Activated effector memory CD4-positive, alpha-beta T cell treated with anti-CD3 and anti-CD28 coated beads, Interleukin-2, amount 50 U/mL, for 16 hours (primary cell): Measurements from ENCODE around the gene PRRX1.

Source experiments
- DNase-seq: peaks from one replicate; pipeline ENCODE4 v3.0.0-alpha.2; 2020

PRRX1 gene

DNA sequence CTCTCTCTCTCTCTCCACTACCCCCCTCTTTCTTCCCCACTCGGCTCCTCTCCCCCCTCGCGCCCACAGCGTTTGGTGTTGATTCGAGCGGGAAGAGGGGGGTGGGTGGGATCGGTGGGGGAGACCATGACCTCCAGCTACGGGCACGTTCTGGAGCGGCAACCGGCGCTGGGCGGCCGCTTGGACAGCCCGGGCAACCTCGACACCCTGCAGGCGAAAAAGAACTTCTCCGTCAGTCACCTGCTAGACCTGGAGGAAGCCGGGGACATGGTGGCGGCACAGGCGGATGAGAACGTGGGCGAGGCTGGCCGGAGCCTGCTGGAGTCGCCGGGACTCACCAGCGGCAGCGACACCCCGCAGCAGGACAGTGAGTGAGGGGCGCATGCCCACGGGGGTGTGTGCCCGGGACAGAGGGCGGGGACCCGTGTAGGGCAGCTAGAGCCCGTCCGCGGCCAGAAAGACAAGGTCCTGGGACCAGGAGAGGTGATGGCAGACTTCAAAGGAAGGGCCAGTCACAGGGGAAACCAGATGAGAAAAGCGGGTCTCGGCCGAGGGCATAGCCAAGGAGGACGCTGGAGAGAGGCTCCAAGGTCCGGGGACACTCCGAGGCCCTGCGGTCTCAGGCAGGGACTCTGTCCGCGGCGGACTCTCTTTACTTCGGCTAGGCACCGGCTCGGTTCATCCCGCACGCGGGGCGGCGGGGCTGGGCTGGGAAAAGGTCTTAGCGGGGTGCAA, at the start of gene PRRX1:
TSS of gene PRRX1 (plus strand) at position 39 of the 735 bp plus-strand sequence. CDS start at position 127, 88 bp downstream.
- DNase-seq = no peak

DNA sequence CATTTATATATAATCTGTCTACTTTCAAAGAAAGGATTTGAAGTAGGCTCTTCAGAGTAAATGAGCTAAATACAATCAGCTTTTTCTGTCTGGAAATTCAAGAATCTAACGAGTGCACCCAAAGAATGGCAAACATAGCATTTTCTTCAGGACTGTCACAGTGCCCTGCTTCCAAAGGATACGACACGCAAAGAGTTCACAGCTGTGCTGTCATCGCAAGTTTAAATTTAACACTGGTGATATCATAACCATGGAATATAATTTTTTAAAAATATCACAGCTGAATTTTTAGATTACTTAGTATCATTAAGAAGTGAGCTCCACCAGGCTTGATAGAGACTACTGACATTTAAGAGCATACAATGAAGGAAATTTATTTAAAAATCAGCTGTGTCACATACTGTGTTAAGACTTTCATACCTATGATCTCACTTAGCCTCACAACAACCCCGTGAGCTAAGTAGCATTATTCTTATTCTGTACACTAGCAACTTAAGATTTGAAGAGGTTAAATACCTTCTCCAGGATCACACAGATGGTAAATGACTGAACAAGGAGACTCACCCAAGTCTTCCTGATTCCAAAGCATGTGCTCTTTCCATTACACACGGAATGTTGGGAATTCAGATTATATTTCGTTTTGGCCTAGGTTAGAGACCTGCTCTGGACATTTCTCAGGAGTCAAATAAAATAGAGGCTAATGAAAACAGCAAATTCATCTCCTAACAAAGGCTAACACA, 46.2 kb upstream of the PRRX1 start:
- DNase-seq = no peak

- no peak for DNase-seq
These were observed 45.5 kb upstream of the PRRX1 start for GRCh38 chr1:170618421-170618820.

DNA sequence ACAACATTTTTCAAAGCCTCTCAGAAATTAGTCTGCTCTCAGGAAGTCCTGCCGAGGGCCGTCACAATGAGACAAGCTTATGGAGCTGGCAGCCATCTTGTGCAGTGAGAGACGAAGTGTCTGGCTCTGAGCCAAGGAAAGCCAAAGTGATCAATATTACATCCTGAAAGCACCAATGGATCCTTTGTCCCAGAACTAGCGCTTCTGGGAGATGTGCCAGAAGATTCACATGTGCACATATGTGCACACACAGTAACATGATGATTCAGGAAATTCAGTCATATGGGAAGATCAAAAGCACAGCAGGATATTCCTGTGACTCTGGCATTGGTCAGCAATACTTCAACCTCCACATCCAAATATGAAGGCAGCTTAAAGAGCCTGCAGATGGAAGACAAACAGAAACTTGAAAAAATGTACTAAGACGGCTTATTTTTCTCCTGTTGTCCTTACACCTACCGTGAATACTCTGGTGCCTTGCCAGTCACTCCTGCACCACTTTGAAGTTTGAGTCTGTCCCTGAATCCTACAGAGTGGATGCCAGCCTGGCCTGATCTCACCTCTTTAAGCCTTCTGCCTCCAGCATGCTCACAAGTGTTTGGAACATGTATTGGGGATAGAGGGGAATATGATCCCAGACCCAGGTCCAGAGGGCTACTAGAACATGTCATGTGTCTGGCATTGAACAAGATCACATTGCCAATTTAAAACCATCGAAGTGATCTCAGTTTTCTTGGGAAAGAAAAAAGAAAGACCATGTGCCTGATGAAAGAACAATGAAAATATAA, 44.5 kb upstream of the PRRX1 start:
- no peak for DNase-seq

GRCh38 chr1:170620164-170620563, 43.8 kb upstream of the PRRX1 start:
- no peak for DNase-seq

- DNase-seq = no peak
These were observed 40.8 kb upstream of the PRRX1 start for GRCh38 chr1:170623171-170623570.

GRCh38 chr1:170624146-170624545, 39.8 kb upstream of the PRRX1 start:
- DNase-seq = no peak

DNA sequence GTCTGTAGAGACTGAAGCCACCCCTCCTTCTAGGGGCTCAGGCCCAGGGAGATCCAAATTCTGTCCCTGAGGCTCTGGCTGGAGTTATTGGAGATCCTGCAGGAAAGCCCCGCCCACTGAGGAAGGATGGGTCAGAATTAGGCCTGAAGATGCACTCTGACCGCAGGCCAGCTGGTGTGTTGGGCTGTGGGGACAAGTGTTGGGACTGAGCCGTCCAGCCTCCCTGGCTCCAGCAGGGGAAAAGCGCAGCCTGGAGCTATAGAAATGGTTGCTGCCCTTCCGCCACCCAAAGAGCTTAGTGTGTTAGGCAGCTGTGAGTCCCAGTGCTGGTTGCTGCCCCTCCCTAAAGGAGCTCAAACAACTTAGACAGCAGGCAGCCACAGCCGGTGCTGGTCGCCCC, 33.0 kb upstream of the PRRX1 start:
- DNase-seq = no peak

DNA sequence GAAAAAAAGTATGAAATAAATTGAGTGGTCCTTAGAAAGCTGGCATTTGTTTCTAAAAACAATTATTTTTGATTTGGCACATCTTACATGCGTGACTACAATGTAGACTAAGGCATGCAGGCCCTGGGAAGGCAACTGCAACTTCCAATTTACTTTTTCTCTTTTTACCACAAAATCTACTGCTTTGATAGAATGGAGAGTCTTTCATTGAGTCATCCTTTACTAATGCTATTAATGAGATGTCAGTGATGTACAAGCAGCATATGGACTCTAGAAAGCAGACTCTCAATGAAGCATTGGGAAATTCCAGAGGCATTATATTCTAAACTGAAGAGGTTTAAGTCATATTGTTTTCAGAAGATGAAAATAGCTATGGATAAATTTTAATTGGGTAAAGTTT, 29.6 kb upstream of the PRRX1 start:
- DNase-seq = no peak

DNA sequence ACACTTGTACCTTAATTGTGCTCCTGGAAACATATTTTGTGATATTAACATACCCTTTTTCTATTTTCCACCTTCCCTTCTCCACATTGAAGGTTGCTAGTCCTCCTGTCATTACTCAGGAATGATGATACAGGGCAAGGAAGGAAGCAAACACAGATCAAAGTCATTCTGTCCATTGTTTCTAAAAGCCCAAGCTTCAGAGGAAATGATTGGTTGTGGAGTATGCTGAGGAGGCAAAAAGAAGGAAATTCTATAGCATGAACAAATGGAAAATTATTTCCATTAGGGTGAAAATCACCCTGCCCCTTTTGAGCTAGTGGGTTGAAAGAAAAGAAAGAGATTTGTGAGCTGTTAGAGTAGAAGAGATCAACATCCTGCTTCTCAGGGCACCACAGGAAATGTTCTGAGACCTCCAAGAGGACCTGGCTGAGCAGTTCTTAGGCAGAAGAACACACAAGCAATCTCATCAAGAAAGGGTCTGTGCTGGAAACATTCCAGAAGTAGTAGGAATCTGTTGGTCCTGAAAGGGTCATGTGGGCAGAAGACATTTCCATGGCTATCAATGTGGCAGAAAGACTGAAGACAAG, 29.0 kb upstream of the PRRX1 start:
- no peak for DNase-seq

DNA sequence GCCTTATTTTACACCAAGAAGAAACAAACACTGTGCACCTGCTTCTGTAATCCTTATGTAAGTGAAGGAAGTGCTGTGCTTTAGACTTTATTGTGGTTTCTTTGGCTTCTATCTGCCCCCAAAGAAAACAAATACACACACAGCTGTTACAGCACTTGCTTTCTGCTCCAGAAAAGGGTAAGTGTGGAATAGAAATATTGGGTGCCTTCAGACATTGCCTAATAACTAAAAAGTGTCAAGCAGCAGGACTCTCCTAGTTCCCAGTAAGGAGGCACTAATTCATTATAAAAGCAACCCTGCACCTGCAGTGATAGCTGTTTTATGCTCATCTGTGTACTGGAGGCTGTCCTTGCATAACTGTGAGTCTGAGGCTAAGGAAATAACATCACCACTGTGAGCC, 23.4 kb upstream of the PRRX1 start:
- no peak for DNase-seq

GRCh38 chr1:170657275-170657853, 6.6 kb upstream of the PRRX1 start:
- no peak for DNase-seq

- DNase-seq = no peak
These were observed 4.4 kb upstream of the PRRX1 start for GRCh38 chr1:170659399-170660035.

GRCh38 chr1:170660281-170660713, 3.6 kb upstream of the PRRX1 start:
- no peak for DNase-seq

GRCh38 chr1:170660871-170661645, 2.9 kb upstream of the PRRX1 start:
- no peak for DNase-seq

- no peak for DNase-seq
These were observed 2.1 kb upstream of the PRRX1 start for GRCh38 chr1:170661646-170662411.

DNA sequence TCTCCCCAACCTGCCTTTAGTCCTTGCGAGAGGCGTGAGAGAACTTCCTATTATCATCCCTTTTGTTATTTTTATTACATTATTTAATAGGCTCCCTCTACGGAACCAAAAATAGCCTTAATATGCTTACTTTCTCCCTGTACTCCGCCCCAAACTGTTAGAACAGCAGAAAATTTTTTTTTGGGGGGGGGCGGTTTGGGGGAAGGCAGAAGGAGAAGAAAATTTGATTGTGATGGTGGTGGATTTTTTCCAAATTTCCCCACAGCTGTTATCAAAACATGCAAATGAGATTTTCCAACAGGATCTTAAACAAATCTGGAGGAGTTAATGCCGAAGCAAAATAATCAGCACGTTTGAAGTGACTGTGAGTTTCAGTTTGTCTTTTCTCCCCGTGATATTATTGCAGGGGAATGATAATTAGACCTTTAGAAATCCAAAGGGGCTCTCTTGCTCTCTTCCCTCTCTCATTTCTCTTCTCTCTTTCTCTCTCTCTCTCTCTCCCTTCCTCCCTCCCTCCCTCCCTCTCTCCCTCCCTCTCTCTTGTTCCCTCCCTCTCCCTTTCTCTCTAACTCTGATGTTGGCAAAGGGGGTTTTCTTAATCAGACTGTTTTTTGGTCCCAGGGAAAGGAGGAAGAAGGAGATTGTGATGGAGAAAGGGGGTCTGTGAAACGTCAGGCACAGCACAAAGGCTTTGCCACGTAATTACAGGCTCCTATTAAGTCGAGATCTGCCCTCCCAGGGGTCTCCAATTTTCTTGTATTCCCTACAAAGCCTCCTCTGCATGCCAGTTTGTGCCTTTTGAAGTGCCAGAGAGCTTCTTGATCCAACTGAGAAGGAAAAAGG, 1.1 kb upstream of the PRRX1 start:
- DNase-seq = no peak

GRCh38 chr1:170663404-170664092, 383 bp upstream of the PRRX1 start:
- DNase-seq = no peak
